Activated CD8-positive, alpha-beta memory T cell treated with anti-CD3 and anti-CD28 coated beads for 4 hours (primary cell): ENCODE data around the gene ZDHHC17.

Experiments
- DNase-seq, 2 donors: peaks; one replicate each; pipeline ENCODE4 v3.0.0-alpha.2; 2020; ENCODE audit warnings: low read depth in 2 of 2

ZDHHC17 gene

DNA sequence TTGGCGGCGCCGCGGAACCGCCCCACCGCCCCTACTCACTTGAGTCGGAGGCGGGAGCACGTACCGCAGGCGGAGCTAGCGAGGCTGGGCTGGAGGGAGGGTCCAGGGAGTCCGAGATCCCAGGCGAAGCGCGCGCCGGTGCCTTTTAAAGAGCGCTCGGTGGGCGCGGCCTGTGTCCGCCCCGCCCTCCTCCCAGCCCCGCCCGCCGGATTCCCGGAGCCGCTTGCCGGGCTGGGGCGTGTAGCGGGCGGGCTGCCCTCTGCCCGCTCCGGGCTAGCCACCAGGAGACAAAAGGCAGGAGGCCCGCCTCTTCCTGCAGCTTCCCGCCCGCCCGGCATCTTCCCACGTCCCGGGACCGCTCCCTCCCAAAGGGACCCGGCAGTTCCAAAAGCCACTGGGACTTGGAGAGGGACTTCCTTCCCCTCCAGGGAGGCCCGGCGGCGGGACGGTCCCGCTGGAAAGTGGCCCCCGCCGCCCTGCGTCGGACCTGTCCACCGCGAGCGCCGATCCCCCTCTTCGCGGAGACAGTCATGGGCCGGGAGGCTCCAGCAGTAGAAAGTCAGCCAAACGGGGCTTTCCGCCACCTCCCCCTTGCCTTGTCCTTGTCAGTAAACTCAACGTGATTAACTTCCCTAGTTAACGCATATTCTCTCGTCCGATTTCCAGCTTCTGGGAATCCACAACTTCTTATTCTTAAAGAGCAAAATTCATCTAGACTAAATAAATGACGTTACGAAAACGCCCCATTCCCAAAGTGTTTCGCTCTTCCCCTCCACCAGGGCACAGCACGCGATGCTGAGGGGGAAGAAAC, 115.2 kb downstream of the ZDHHC17 start, which contains the start of gene CSRP2:
Gene CSRP2, minus strand, starts transcription at position 121 of the 811 bp plus-strand sequence. CDS start 12,759 bp downstream, outside the sequence.
- DNase-seq: peak; percentile 22 to 26

GRCh38 chr12:76879710-76880518, 116.0 kb downstream of the ZDHHC17 start:
- DNase-seq: no peak

DNA sequence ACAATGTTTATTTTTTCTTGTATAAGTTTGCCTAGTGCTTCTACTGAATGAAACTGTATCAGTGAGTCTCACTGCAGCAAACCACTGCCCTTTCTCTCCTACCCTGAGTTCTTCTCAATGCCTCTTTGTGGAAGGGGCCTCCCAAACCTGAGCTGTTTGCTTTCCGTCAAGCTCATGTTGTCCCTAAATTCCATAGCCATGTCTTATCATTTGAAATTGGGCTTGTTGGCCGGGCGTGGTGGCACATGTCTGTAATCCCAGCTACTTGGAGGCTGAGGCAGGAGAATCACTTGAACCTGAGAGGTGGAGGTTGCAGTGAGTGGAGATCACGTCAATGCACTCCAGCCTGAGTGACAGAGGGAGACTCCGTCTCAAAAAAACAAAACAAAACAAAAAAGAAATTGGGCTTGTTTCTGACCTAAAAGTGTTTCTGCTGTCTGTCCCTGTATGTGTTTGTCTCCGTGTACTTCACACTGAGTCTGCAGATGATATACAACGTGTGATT, 116.7 kb downstream of the ZDHHC17 start:
- no peak for DNase-seq

GRCh38 chr12:76881142-76881541, 117.2 kb downstream of the ZDHHC17 start:
- DNase-seq: no peak

GRCh38 chr12:76882367-76882766, 118.5 kb downstream of the ZDHHC17 start:
- no peak for DNase-seq

- no peak for DNase-seq
Measured at GRCh38 chr12:76883151-76883550, 119.2 kb downstream of the ZDHHC17 start.

DNA sequence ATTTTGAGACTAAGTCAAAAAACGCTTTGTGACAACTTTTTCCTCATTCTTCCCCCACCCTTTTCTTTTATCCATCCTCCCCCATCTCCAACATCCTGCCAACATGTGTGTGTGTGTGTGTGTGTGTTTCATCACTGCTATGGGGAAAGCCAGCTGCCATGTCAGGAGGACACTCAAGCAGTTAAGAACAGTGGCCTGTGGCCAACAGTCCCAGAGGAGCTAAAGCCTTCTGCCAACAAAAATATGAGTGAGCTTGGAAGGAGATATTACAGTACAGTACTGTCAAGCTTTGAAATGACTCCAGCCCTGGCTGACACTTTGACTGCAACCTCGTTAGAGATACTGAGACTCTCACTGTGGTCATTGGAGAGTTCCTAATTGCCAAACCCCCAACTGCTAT, 119.9 kb downstream of the ZDHHC17 start:
- no peak for DNase-seq

DNA sequence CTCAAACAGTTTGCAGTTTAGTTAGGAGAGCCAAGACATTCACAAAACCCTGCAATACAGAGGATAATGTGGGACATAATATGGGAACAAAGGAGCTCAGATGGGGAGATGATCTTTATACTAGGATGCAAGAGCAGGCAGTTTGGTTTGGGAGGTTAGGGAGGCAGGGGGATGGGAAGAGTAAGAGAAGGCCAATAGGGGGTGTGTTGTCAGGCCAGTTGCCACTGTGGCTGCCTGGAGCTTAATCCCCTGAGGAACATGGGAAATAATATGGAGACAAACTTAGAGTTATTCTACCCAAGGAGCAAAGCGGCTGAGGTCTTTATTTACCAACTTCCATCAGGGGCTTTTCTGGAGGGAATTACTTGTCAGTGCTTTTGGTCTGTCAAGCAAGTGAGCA, 124.9 kb downstream of the ZDHHC17 start:
- no peak for DNase-seq

- peak; percentile 25 to 34 for DNase-seq
Measured at GRCh38 chr12:76890151-76891143, 126.5 kb downstream of the ZDHHC17 start.

GRCh38 chr12:76891609-76892008, 127.7 kb downstream of the ZDHHC17 start:
- no peak for DNase-seq

DNA sequence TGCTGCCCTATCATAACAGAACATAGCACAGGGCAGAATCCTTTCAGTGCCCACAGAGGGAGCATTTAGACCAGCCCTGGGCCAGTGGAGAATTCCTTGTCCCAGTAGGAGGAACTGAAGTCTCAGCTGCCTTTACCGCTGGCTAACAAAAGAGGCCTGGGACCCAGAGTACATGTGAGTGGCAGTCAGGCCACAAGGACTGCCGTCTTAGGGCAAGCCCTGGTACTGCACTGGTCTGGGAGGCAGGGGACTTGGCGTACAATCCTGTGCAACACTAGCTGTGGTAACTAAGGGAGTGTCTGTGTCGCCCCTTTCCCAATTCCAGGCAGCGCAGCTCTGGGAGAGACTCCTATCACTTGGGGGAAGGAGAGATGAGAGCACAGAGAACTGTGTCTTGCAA, 131.9 kb downstream of the ZDHHC17 start:
- no peak for DNase-seq

DNA sequence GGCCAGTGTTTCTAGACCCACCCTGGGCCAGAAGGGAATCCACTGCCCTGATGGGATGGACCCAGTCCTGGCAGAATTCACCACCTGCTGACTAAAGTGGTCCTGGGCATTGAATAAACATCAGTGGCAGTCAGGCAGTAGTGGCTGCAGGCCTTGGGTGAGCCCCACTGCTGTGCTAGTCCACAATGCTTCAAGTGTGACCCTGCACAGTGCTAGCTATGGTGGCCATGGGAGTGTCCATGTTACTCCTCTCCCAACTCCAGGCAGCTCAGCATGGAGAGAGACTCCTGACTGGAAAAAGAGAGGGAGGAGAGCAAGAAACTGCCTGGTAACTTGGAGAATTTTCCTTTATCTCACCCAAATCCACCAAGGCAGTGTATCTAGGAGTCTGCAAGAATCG, 132.4 kb downstream of the ZDHHC17 start:
- DNase-seq: no peak

DNA sequence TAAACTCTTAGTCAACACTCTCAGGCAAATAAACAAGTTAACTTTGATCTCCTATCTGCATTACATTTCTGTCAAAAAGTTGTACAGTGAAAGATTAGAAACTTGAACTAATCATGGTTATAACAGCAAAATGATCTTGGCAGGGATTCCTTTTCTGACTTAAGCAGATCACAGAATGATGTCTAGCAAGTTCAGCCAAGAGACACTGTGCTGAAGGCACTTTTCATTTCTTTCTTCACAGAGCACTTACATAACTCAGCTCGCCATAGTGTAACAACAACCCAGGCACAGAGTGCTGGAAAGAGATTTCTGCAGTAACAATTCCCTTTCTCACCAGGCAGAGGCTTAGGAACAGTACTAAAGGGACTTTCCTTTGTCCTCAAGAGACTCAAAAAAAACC, 134.5 kb downstream of the ZDHHC17 start:
- DNase-seq: no peak

GRCh38 chr12:76899522-76899921, 135.6 kb downstream of the ZDHHC17 start:
- DNase-seq: no peak

DNA sequence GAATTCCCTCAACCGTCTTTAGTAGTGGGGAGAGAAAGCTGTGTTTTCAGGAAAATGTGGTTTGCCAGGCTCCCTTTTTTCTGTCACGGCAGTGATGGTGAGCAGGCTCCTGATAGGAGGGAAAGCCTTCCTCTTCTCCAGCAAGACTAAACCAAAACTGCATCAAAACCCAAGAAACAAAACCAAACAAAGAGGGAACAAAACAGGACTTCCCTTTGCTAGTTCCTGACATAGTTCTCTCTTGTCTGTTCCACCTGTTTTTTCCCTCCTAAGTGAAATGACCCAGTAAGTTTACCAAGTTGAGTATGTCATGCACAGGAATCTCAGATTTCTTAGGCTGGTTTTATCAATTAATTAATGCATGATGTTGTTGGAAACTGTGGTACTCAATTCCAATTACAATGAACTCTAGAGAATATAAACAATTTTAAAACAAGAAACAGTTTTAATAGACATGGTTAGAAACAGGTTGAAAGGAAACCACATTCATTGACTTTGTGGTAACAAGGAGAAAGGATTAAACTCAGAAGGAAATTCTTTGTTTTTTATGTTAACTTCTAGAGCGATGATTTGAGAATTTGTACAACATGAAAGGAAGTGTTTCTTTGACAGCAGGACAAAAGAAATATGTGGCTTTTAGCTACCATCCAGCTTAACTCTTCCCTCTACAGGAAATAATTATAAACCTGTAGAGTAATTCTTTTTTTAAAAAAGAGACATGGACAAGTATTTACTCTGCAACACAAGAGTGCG, 137.9 kb downstream of the ZDHHC17 start:
- no peak for DNase-seq
